ENCODE data around the gene NAA10. TPM values are rescaled to one million over a fixed set of nuclear protein-coding genes. Genes with fewer than 3 reads are reported as not detected.
A peak's percentile ranks its signal among the peaks of the same experiment; 100 is the strongest.

The NAA10 gene
- total RNA-seq, 1 experiment from 2014 or later: 91.3 TPM

DNA sequence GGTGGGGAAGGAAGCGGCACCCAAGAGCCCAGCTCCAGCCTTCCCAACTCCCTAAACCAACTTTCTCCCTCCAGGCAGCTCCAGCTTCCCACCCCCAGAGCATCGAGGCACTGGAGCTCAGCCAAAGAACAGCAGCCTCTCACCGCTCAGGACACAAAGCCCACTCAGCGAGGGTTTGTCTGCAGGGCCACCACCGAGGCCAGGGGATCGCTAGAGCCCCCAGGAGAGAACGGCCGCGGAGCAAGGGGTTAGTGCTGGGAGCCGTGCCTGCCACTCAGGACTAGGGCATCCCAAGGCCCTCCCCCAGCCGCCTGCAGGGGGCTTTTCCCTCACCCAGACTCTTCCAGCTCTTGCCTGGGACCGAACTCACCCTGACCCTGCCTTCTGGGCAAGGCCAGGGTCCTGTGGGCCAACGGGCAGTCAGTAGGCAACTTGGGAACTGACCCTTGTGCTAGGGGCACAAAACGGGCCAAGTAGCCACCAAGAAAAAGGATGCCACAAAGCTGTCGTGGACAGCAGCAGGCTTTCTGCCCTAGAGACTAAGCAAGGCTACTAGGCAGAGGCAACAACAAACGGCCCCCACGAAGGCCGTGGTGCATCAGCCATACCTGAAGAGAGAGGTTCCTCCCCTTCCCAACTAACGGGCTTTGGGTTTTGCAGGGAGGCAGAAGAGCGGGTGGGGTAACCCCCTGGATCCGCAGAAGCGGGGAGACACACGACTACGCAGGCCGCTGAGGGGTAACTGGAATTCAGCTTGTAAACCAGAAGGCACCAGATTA lies 34.5 kb upstream of the NAA10 start:
- H3K27ac Mint-ChIP-seq (ENCODE audit: unreplicated experiment): peak overlapping the region; percentile 67
- Histone ChIP-seq H3K27me3 (replicated peaks; ENCODE audit: control insufficient read depth, insufficient read depth, low read length) (no peaks in the 10 kb centered on the region), H3K4me3 (ENCODE audit: low read depth, low read length) (peak overlapping the region; percentile 73), H3K4me1 (0 out of 2 replicates have a peak, but pooled peaks cover 3% of the 10 kb centered on the region), H3K9me3 (no peaks in the 10 kb centered on the region), H3K36me3 (ENCODE audit: control insufficient read depth, insufficient read depth, low read length) (peaks cover 3% of the 10 kb centered on the region)
- no TSS peak for BruUV-seq (replicated peaks)
- POLR2A ChIA-PET: no interaction called here
- H3K9me3 Mint-ChIP-seq (ENCODE audit: unreplicated experiment): no peaks in the 10 kb centered on the region
- H3K4me3 Mint-ChIP-seq (ENCODE audit: unreplicated experiment): peak overlapping the region; percentile 98
- CTCF ChIA-PET: interaction anchor here (0.8 kb wide), 1 partner anchor 41 kb away, joined by 3 read pairs; no protein-coding TSS in a partner anchor
- peaks cover 3% of the 10 kb centered on the region for H3K4me1 Mint-ChIP-seq (ENCODE audit: low read depth, unreplicated experiment)
- no peak for TF ChIP-seq CTCF (IDR thresholded peaks at IDR 0.05; ENCODE audit: insufficient read depth in 1 of 2, low read depth in 1 of 2, low read length in 1 of 2, severe bottlenecking in 1 of 2, unreplicated experiment in 1 of 2)
- H3K36me3 Mint-ChIP-seq (ENCODE audit: insufficient read depth, unreplicated experiment): peaks cover 33% of the 10 kb centered on the region
- no peak for DNase-seq
- intact Hi-C loops (cut with micrococcal nuclease; ENCODE audit: unreplicated experiment): no loop called here
- no peaks in the 10 kb centered on the region for H3K27me3 Mint-ChIP-seq (ENCODE audit: insufficient read depth, unreplicated experiment)

DNA sequence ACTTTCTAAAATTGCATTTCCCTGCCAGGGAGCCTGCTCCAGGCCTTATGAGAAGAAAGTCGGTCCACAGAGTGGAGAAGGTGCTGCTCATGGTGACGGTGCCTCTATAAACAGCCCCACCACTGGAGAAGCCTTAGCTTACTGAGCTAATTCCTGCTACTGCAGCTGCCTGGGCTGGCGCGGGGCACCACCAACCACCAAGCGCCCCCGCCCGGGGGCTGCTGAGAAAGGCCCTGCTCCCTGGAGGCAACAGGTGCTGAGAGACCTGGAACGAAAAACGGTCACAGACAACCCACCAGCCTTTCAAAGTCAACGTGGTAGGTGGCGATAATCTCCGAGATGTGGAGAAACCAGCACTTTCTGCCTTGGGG lies 33.9 kb upstream of the NAA10 start:
- no peak overlapping the region for H3K4me3 ChIP-seq (ENCODE audit: low read depth, low read length)
- H3K36me3 Mint-ChIP-seq (ENCODE audit: insufficient read depth, unreplicated experiment): peaks cover 34% of the 10 kb centered on the region

DNA sequence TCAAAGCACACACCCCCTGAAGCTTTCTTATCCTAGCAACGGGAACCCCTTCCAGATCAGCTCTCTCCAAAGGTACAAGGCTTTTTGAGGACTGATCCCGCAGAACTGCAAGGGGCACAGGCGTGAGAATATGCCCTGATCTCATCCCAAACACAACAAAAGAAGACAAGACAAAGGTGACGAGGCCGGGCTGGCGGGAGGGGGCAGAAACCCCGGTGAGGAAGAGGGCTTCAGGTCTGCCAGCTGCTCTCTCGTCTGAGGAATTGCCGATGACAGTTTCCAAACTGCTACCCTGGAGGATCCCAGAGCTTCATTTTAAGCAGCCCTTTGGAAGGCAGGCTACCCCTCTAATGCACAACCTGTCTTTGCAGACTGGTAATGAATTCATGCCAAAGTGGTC lies 33.4 kb upstream of the NAA10 start:
- H3K9me3 Mint-ChIP-seq (ENCODE audit: unreplicated experiment): no peaks in the 10 kb centered on the region
- H3K27me3 Mint-ChIP-seq (ENCODE audit: insufficient read depth, unreplicated experiment): no peaks in the 10 kb centered on the region
- no peak for TF ChIP-seq CTCF (IDR thresholded peaks at IDR 0.05; ENCODE audit: insufficient read depth in 1 of 2, low read depth in 1 of 2, low read length in 1 of 2, severe bottlenecking in 1 of 2, unreplicated experiment in 1 of 2)
- ChIA-PET CTCF (interaction anchor here (1.3 kb wide), 1 partner anchor 21 kb away, joined by 4 read pairs; no protein-coding TSS in a partner anchor), POLR2A (no interaction called here)
- Histone ChIP-seq H3K4me3 (ENCODE audit: low read depth, low read length) (no peak overlapping the region), H3K27me3 (replicated peaks; ENCODE audit: control insufficient read depth, insufficient read depth, low read length) (no peaks in the 10 kb centered on the region), H3K36me3 (ENCODE audit: control insufficient read depth, insufficient read depth, low read length) (peaks cover 3% of the 10 kb centered on the region), H3K4me1 (no peaks in the 10 kb centered on the region), H3K9me3 (no peaks in the 10 kb centered on the region)
- H3K27ac Mint-ChIP-seq (ENCODE audit: unreplicated experiment): no peak overlapping the region
- intact Hi-C loops (cut with micrococcal nuclease; ENCODE audit: unreplicated experiment): no loop called here
- DNase-seq: no peak
- H3K4me3 Mint-ChIP-seq (ENCODE audit: unreplicated experiment): no peak overlapping the region
- no peaks in the 10 kb centered on the region for H3K4me1 Mint-ChIP-seq (ENCODE audit: low read depth, unreplicated experiment)
- peaks cover 35% of the 10 kb centered on the region for H3K36me3 Mint-ChIP-seq (ENCODE audit: insufficient read depth, unreplicated experiment)
- BruUV-seq (replicated peaks): no TSS peak

More for the DNA sequence above, 33.9 kb upstream of the NAA10 start:
- ChIA-PET POLR2A (no interaction called here), CTCF (interaction anchor here (0.8 kb wide), 1 partner anchor 40 kb away, joined by 3 read pairs; no protein-coding TSS in a partner anchor)
- peaks cover 3% of the 10 kb centered on the region for H3K36me3 ChIP-seq (ENCODE audit: control insufficient read depth, insufficient read depth, low read length)
- no peaks in the 10 kb centered on the region for H3K4me1 ChIP-seq
- Mint-ChIP-seq H3K27me3 (ENCODE audit: insufficient read depth, unreplicated experiment) (no peaks in the 10 kb centered on the region), H3K9me3 (ENCODE audit: unreplicated experiment) (no peaks in the 10 kb centered on the region), H3K27ac (ENCODE audit: unreplicated experiment) (no peak overlapping the region), H3K4me3 (ENCODE audit: unreplicated experiment) (no peak overlapping the region), H3K4me1 (ENCODE audit: low read depth, unreplicated experiment) (no peaks in the 10 kb centered on the region)
- no peaks in the 10 kb centered on the region for H3K27me3 ChIP-seq (replicated peaks; ENCODE audit: control insufficient read depth, insufficient read depth, low read length)
- H3K9me3 ChIP-seq: no peaks in the 10 kb centered on the region
- no TSS peak for BruUV-seq (replicated peaks)
- no peak for DNase-seq
- intact Hi-C loops (cut with micrococcal nuclease; ENCODE audit: unreplicated experiment): no loop called here
- TF ChIP-seq CTCF (IDR thresholded peaks at IDR 0.05; ENCODE audit: insufficient read depth in 1 of 2, low read depth in 1 of 2, low read length in 1 of 2, severe bottlenecking in 1 of 2, unreplicated experiment in 1 of 2): no peak
